HG02623 (cell line): ENCODE data around the gene KMT2A.
"Not testable (repeated sequence)": the region's sequence is repeated elsewhere in the genome, so short reads cannot be mapped to it uniquely, and the experiment has no call there.

Experiments
- ATAC-seq: cut with Tn5 transposase; IDR thresholded peaks from one replicate; pipeline ENCODE4 v1.9.1; 2021; ENCODE audit warnings: moderate library complexity; ENCODE audit not compliant: unreplicated experiment

KMT2A gene

DNA sequence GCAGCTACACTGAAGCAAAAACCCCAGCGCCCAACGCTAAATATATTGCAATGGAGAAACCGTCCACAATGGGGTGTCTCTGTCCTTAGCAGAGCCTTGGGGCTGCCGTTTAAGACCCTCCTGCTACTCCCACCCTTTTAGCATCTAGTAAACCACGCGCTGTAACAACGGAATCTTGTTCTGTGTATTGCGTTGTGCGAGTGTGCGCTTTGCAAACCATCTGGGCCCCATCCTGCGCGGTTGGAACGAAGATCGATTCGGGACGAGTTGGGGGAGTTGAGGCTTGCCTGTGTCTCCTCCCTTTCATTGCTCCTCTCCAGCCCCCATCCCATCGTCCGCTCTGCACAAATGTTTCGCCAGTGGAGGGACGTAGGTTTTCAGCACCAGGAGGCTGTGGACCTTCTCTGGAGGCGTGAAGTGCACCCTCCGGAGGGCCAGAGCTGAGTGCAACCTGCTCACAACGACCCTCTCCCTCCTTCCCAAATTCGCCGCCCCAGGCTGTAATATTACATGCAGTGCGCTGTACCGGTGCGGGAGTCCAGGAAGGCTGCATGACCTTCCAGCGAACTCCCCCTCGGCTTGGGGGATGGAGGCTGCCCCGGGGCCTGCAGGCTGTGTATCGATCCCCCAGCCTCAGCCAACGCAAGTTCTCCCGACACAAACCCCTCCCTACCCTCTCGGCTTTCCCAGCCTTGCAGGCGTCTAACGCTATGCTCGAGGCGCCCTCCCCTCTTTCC, 1.6 kb upstream of the KMT2A start:
- ATAC-seq, result no peak

DNA sequence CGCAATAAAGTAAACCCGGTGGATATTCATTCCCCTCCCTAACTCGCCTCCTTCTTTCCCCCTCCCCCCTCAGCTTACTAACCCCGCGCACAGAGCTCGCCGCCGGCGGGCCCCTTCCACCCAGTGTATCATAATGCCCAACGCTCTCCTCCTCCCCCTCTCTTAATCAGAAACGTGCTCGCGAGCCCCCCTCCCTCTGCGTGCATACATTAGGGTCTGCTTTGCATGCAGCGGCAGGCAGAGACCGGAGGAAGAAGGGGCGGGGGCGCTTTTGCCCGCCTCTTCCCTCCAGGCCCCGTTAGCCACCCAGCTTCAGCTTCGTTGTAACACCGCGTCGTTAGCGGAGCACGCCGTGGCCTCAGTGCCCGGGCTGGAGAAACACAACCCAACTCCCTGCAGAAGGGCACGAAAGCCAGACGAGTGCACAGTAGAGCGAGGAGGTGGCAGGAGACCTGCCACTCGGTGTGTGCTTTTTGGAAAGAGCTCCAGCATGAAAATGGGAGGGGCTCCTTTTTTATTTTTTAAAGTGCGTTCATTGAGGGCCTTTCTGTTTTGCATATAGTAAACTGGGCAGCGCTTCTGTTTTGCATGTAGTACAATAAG, 901 bp upstream of the KMT2A start:
- ATAC-seq, result peak; percentile 20

DNA sequence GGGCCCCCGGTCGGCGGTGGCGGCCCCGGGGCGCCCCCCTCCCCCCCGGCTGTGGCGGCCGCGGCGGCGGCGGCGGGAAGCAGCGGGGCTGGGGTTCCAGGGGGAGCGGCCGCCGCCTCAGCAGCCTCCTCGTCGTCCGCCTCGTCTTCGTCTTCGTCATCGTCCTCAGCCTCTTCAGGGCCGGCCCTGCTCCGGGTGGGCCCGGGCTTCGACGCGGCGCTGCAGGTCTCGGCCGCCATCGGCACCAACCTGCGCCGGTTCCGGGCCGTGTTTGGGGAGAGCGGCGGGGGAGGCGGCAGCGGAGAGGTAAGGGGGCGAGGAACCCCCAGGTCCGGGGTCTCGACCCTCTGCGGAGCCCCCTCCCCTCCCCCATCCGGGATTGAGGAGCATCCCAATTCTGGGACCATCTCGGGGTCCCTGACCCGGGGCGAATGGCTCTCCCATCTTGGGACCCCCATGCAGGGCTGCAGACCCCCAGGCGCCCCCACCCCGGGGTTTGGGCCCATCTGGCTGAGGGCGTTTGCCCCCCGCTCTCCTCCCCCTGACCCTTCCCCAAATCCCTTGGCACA, 431 bp downstream of the KMT2A start:
- ATAC-seq, result peak; percentile 15

DNA sequence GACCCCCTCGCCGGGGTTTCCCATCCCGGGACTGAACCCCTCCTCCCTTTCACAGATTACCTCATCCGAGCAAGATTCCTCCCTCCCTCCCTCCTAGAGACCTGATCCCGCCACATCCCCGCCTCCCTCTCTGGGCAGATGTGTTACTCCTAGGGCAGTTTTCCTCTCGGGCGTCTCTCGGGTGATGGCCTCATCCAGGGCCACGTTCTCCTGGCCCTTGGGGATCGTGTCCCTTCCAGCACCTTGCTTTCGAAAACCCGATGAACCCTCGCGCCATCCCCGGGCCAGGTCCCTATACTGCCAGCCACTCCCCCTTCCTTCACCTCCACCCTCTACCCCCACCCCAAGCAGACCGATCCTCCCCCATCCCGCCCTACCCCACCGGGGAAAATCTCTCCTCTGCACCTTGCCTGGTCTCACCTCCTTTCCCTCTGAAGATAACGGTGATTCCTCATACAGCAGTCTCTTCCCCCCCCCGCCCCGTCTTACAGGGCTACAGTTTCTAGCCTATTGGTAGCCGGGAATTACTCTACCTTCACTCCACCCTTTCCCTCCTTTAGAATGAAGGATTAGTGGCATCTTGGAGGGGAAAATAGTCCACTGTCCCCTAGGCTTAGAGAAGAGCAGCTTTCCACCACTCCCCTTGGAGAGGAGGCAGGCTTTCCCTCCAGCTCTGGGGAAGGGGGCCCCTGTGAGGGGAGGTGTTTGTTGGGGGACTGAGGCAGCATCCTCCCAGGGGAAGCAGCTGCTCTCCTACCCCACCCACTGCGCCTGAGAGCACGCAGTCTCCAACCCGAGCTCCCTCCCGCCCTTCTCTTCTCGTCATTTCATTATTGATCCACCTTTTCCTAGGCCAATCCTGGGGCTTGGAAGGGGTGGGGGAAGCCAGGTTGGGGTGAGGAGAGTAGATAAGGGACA, 1.2 kb downstream of the KMT2A start:
- no peak for ATAC-seq

DNA sequence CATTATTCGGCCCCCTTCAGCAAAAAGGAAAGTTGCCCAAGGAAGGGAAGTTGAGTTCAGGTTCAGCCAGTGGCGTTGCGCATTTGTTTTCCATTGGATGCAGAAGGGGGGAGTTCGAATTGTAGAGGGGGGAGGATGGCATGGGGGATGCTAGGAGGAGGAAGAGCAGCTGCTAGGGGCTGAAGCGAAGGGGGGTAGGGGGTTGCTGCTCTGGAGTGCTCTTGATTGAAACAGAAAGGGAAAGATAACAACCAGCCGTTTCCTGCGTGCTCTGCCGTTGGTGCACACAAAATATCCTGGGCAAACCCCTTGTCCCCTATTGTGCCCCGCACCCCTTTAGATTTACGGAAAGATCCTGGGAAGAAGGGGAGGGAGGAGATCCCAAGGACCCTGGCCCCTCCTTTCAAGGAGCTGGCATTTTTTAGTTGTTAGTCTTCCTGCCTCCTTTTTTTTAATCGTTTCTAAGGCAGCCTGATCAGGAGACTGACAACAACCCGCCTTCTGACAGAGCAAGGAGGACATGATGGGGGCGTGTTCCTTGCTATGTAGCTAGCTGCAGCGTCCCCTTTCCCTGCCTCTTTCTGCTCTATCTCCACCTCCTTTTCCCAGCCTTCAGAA, 2.1 kb downstream of the KMT2A start:
- ATAC-seq, result no peak

DNA sequence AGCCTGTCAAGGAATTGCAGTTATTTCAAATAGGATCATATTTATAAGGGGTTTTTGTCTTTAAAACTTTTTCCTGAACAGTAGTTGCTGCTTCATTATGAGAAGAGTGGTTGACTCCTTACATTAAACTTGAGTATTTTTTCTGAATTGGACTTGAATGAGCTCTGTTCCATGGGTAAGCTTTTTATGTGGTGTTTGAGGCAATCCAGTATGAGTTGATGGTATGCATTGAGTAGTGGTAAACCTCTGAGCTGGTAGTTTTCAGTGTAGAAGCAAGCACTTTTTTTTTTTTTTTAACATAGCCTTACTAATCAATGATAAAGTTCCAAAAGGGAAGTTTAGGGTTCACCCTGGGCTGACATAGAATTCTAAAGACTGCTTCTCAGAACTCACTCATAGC, 3.4 kb downstream of the KMT2A start:
- ATAC-seq, result no peak

DNA sequence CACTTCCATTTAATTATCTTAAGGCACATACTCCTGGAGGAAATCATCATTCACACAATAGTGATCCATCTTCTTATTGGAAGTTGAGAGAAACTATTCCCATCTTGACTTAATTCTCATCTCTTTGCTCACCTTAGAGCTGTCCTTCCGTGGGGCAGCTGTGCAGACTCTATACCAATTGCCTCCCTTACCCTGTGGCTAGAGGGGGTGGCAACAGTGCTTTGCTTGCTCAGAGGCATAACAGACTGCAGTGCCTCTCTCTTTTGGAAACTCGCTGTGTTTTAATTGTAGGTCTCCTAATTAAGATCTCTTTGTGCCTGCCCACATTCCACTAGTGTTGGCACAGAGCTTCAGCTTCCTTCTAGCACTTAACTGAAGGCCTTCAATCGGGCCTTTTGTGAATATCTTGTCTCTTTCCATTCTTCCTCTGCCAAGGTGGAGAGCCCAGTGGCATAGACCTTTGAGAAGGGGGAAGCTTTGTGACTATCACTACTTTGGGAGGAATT, 5.5 kb downstream of the KMT2A start:
- ATAC-seq, result no peak

DNA sequence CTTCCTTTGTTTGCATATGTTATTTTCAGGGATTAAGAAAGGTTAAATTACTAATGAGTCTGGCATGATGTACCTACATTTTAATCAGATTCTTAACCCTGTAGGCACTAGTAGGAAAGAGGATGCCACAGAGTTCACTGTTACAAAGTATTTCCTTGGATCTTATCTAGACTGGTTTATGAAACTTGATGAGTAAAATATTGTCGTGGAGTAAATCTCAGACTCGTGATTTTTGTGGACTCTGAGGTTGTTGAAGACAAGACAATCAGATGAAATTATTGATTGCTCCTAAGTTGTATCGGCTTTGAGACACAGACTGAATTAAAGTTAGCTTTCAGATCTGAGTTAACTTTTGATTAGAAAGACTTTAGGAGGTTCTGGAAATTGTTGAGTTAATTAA, 6.0 kb downstream of the KMT2A start:
- ATAC-seq, result no peak

DNA sequence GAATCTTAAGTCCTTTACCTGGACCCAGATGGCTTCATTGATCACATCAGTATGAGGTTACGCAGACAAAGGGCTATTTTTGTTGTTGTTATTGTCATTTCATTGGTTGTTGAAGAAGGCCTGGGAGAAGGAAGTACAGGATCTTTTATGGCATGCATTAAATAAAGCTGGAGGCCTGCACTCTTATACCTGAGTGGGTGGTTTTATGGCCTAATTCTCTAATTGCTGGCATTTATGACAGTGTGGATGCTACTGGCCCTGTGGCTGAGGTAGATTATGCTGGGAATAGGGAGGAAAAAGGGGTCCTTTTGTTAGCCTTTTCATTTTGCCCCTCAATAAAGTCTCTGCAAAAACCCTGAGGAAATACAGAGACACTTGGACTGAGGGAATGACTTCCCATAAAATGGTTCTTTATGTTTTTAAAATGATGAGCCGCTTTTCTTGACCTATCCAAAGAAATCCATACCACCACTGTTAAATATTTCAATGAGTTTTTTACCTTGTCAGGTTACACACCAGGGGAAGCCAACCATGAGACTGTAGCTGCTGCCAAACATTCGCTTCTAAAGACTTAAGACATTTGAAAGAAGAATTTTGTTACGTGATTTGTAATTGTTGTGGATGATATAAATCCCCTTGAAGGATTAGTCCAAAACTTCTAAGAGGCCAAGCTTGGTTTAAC, 6.8 kb downstream of the KMT2A start:
- ATAC-seq, result no peak

DNA sequence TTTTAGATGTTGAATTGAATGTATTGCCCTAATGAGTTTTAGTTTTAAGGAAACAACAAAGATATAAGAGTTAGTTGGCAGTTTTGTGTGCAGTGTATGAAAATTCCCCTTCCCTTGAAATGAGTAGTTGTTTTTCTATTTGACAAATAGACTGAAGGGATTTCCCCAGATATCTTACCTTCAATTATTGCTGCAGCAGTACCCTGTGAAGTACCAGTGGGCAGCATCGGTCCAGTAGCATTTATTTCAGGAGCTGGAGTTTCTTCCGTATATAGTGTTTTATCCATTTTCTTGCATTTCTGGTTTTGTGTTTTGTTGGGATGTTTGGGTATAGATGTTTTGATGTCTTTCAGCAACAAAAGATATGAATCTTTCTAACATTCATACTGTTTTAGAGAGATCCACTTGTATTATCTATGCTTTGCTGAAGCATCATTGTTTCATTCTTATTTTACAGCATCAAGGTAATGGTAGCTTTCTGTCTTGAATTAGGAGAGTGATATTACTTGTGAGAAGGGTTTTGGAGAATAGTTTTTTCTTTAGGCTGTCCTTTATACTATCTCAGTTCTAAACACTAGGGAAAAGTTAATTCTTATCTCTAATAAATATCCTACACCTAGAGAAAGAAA, 7.4 kb downstream of the KMT2A start:
- no peak for ATAC-seq

DNA sequence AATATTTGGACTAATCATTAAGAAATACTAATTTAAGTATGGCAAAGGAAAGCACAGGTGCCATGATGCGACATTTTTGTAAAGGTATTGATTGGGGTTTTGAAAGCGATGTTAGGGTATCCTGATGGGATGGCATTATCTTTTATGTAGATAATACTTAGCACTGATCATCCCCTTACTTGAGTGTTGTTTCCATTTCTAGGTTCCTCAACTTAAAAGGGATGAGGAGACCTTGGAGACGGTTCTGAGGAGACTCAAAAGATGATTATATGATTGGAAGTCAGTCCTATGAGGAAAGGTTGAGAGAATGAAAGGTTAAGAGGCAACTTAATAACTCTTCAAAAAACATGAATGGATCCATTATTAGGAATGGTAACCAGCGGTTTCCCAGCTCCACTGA, 11.1 kb downstream of the KMT2A start:
- no peak for ATAC-seq

DNA sequence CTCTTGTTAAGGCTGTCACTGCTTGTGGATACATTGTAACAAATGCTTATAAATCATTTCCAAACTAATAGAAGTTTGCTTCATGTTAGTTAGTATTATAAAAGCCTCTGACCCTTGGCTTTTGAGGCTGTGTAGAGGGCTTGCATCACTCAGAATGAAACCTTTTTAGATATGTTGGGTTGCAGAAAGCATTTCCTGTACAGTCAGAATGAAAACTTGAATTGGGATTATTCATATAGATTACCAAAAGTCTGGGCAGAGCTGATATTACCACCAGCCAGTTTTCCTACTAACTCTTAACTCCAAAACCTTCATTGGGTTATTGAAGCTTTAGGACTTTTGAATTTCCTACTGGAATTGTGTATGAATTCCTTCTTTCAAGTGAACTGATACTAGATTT, 12.0 kb downstream of the KMT2A start:
- peak; percentile 71 for ATAC-seq

DNA sequence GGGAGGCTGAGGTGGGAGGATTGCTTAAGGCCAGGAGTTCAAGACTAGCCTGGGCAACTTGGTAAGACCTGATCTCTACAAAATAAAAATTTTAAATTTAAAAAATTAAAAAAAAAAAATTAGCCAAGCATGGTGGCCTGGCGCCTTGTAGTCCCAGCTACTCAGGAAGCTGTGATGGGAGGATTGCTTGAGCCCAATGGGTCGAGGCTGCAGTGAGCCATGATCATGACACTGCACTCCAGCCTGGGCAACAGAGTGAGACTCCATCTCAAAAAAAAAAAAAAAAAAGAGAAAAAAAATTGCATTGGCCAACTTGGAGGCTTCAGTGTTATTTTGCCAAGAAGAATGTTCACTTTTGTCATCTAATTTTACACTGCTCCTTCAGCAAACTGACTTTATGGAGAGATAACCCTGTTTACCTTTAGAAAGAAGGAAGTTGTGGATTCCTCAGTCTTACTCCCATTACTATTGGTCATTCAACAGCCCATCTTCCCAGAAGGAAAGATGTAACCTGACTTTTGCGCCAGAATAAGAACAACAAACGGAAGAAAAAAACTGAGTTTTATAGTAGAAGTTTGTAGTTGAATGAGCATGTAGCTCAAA, 13.1 kb downstream of the KMT2A start:
- ATAC-seq, result no peak

DNA sequence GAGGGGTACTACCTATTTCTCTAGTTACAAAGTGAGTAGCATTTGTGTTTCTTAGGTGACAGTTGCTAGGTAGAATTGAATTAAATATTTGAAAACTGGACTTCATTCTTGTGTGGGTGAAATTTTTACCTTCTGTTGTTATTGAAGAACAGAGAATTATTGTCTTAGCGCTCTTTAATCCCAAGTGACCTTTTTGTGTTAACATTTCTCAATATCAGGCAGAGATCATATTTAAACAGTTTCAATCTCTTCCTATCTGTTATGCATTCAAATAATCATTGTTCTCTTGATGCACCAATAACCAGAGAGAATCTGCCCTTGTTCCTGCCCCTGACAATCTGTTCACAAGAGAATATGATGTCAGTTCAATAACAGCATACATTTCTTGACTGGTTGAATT, 14.2 kb downstream of the KMT2A start:
- no peak for ATAC-seq

DNA sequence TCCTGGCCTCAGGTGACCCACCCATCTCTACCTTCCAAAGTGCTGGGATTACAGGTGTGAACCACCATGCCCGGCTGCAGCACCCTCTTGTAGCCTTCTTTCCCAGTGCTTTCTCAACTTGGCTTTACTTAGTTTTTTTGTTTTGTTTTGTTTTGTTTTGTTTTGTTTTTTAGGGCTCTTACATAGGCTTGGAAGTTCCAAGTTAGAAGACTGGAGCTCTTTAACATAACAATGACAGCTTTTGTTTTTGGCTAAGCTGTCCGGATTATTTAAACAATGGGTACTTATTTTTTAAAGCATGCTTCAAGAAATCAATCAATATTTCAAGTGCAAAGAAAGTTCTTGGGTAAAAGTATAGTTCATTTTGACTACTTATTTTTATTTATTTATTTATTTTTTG, 25.9 kb downstream of the KMT2A start:
- ATAC-seq, result no peak

DNA sequence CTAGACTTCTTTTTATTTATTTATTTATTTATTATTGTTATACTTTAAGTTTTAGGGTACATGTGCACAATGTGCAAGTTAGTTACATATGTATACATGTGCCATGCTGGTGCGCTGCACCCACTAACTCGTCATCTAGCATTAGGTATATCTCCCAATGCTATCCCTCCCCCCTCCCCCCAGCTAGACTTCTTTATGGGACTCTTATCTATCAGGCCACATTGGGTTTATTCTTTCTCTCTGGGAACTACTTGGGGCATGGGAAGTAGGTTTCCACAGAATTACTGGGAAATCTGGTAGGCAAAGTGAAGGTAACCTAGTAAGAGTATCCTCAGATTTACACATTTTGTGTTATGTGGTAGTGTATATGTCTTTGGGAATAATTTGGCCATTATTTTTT, 32.7 kb downstream of the KMT2A start:
- not testable (repeated sequence) for ATAC-seq

DNA sequence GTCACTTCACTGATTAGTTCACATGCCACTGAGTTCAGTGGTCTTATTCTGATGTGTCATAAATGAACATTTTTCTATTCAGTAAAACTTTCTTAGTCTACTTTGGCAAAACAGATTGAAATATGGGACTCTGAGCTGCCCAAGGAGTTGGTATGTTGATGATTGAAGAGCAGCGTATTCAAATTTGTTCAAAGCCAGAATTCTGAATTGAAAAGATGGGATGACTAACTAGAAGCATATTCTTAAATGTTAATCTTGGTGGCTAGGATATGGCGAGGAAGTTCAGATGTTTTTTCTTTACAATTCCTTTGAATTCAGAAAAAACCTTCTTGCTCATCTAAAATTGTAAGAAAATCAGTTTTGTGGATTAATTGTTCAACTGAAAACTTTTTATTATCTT, 34.7 kb downstream of the KMT2A start:
- no peak for ATAC-seq

DNA sequence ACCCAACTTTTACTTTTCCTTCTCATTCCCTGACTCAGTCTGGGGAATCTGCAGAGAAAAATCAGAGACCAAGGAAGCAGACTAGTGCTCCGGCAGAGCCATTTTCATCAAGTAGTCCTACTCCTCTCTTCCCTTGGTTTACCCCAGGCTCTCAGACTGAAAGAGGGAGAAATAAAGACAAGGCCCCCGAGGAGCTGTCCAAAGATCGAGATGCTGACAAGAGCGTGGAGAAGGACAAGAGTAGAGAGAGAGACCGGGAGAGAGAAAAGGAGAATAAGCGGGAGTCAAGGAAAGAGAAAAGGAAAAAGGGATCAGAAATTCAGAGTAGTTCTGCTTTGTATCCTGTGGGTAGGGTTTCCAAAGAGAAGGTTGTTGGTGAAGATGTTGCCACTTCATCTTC, 37.2 kb downstream of the KMT2A start:
- no peak for ATAC-seq

DNA sequence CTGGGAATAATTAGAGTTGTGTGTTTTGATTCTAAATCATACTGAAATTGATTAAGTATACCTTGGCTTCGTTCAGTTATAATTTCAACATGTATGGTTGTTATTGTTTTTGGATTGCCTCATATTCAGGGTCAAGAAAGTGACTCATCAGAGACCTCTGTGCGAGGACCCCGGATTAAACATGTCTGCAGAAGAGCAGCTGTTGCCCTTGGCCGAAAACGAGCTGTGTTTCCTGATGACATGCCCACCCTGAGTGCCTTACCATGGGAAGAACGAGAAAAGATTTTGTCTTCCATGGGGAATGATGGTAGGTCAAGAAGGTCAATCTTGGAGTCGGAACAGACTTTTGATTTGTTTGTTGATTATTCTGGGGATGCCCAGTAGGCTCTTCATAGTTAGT, 40.4 kb downstream of the KMT2A start:
- no peak for ATAC-seq
